IMR-90 (cell line): Measurements from ENCODE around the gene LGI1.

Source experiments
- POLR2A ChIP-seq: IDR thresholded peaks from 2 replicates; pipeline ENCODE4 v1.6.1; 2012; ENCODE audit warnings: mild to moderate bottlenecking, low read depth, low read length
- RAD21 ChIP-seq: IDR thresholded peaks from 2 replicates; pipeline ENCODE4 v1.6.1; 2012; ENCODE audit warnings: low read length, improper control_type of control experiment
- TF ChIP-seq, protein P1 (sequence below): conservative IDR thresholded peaks from 2 replicates; pipeline ENCODE4 v1.5.1; 2012; ENCODE audit warnings: mild to moderate bottlenecking, low read depth, low read length, improper control_type of control experiment

DNA sequence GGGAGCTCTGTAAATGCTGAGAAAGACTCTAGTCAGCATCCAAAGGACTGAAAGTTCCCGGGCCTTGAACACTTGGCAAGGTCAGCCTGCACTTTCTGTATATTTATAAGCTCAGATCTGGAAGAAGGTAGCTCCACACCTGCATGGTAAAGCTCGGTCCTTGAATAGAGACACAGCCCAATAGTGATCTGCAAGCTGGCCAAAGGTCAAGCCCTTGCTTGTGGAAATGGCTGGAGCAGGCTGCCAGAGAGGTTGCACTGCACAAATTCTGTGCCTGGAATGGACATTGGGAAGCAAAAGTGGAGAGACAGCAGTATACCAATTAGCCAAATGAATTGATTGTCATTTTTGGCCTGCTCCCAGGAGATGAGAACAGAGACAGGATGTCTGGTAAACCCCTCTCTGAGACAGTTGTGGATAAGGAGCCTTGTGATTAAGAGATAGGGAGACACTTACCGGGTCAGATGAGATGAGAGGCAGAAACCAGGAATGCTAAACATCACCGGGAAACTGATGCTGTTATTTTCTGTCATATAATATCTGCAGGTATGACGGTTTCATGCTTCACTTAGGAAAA, 47.3 kb upstream of the LGI1 start:
- TF ChIP-seq, protein P1, sequence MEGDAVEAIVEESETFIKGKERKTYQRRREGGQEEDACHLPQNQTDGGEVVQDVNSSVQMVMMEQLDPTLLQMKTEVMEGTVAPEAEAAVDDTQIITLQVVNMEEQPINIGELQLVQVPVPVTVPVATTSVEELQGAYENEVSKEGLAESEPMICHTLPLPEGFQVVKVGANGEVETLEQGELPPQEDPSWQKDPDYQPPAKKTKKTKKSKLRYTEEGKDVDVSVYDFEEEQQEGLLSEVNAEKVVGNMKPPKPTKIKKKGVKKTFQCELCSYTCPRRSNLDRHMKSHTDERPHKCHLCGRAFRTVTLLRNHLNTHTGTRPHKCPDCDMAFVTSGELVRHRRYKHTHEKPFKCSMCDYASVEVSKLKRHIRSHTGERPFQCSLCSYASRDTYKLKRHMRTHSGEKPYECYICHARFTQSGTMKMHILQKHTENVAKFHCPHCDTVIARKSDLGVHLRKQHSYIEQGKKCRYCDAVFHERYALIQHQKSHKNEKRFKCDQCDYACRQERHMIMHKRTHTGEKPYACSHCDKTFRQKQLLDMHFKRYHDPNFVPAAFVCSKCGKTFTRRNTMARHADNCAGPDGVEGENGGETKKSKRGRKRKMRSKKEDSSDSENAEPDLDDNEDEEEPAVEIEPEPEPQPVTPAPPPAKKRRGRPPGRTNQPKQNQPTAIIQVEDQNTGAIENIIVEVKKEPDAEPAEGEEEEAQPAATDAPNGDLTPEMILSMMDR = no peak
- TF ChIP-seq POLR2A (no peak), RAD21 (no peak)
